Occipital lobe (tissue), 2 donors: ENCODE data around the gene CPNE5. TPM values are rescaled to one million over a fixed set of nuclear protein-coding genes. Genes with fewer than 3 reads are reported as not detected.

Source experiments
- DNase-seq: peaks from one replicate; lab custom pipeline; 2025; lab: John Stamatoyannopoulos, UW
- total RNA-seq: library from RNA; depleted of rRNA; stranded (reverse); fragments of >200 nt; gene quantifications from one replicate; pipeline ENCODE4 v1.2.3, GENCODE V29; 2014

CPNE5 gene
- total RNA-seq, 1 donor from 2014 or later, result 4.8 TPM

GRCh38 chr6:36793913-36794712 is 45.1 kb downstream of the CPNE5 start:
- DNase-seq, result peak; percentile 30

GRCh38 chr6:36793296-36793912 is 45.8 kb downstream of the CPNE5 start:
- peak; percentile 46 for DNase-seq

- DNase-seq, result no peak
Measured at GRCh38 chr6:36791521-36792135, 47.6 kb downstream of the CPNE5 start.

- no peak for DNase-seq
Measured at GRCh38 chr6:36791085-36791484, 48.2 kb downstream of the CPNE5 start.

DNA sequence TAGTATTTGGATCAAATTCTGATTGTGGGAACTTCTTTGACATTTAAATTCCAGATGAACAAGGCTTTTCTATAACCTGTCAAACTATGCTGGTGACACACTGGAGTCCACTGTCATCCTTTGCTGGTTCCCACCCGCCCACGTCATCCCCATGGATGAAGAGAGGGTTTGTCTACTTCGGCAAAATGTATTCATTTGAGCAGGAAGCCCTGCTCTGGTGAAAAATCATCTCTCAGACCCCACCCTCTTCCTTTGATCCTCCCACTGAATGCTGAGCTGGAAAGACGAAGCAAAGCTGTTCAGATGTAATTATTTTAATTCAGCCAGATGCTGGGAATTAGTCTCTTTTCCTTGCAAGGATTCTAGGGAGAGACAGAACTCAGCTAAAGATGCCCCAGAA is 50.5 kb downstream of the CPNE5 start:
- peak; percentile 33 for DNase-seq

GRCh38 chr6:36788186-36788585 is 51.1 kb downstream of the CPNE5 start:
- no peak for DNase-seq

GRCh38 chr6:36787210-36787609 is 52.0 kb downstream of the CPNE5 start:
- DNase-seq, result no peak

GRCh38 chr6:36786055-36786675 is 53.1 kb downstream of the CPNE5 start:
- DNase-seq, result no peak

GRCh38 chr6:36784376-36784636 is 54.9 kb downstream of the CPNE5 start:
- no peak for DNase-seq

DNA sequence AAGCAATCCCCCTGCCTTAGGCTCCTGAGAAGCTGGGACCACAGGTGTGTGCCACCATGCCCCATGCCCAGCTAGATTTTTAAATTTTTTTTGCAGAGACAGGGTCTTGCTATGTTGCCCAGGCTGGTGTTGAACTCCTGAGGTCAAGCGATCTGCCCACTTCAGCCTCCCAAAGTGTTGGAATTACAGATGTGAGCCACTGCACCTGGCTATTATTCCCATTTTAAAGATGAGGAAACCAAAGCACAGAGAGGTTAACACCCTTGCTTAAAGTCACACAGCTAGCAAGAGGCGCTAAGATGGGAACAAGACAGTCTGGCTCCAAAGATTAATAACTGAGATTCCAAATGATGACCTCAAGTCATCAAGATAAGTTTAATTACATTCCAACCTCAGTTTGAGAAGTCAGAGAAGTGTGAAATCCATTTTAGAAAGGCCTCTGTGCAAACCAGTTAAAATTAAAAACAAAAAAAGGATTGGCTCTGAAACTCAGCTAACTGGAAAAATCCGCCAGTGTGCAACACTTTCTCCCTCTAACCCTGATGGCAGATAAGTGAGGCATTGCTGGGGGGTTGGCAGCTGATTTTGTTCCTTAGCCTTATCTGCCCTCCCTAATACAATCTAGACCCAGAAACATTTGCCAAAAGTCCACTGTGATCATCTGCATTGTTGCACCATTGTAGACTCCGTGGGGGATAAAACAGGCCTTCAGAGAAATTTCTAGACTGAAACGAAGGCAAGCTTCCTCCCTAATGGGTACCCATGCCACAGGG is 55.5 kb downstream of the CPNE5 start:
- no peak for DNase-seq

DNA sequence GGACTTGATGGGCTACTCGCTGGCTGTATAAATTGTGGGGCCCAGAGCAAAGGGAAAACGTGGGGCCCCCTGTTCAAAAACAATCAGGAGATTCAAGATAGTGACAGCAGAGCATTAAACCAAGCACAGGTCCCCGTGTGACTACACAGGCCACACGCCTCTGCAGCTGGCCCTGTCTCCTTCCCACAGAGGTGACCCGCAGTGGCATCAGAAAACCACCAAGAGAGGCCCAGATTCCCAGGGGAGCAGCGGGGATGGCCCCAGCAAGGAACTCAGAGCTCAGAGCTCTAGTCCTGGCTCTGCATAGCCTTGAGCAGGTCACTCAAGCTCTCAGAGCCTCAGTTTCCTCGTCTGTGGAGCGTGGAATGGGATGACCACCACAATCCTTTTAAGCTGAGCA is 57.6 kb downstream of the CPNE5 start:
- DNase-seq, result no peak

GRCh38 chr6:36780442-36781177 is 58.6 kb downstream of the CPNE5 start:
- DNase-seq, result no peak

DNA sequence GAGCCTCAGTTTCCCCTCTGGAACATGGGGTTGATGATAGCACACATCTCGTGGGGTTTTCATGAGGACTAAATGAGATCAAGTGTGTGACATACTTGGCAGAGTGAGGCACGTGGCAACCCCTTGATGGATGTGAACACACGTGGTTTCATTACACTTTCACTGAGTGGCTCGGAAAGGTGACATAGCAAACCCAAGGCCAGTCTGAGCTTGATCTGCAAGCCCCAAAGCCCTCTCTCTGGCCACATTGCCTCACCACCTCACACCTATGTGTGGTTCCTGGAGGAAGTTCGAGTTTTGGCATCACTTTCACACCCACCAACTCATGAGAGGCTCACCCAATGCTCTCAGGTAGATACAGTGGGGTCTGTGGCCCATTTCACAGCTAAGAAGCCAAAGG is 60.0 kb downstream of the CPNE5 start:
- no peak for DNase-seq

DNA sequence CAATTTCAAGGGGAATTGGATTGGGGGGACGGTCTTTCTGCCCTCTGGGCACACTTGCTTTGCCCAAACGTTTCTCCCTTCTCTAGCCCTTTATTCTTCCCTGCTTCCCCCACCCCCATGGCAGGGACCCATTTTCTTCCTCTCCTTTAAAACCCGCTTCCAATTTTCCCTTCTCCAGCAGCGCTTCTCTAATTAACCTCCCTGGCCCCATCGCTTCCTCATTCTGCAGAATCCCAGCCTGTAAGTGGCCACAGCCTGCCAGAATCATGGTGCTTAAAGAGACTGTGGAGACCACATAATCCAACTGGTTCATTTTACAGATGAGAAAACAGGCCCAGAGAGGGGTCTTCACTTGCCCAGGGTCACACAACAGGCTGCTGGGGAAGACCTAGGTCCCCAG is 61.4 kb downstream of the CPNE5 start:
- no peak for DNase-seq

DNA sequence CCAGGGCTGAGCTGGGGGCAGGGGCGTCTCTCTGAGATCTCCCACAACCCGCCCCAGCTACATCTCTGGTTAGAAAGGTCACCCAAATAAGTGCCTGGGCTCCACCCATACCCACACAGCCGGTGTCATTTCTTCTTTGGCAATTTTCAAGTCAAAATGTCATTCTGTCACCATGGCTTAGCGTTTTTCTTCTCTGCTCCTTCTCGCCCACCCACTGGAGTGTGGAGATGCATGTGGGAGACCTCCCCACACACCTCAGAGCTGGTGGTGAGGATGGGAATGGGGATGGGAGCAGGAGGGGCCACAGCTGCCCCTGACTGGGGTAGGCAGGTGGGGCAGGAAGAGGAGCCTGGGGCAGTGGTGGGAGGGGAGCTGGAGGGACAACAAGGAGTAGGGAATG is 63.1 kb downstream of the CPNE5 start:
- DNase-seq, result no peak

- no peak for DNase-seq
Measured at GRCh38 chr6:36774331-36774730, 64.9 kb downstream of the CPNE5 start.

DNA sequence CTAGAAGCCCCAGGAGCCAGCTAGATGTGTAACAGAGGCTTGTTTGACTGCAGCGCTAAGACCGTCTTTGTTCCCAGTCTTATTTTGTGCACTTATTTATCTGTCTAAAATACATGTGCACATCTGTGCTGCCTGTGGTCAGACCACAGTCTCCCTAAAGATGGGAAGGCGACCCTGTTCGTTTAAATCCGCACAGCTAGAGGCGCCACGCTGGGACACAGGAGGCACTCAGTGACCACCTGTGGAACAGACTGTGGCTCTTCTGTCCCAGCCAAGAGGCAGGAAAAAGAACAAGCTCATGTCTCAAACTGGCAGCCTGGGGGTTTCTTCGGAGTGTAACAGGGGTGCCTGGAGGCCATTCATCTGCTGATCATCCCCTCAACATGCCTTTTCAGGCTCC is 66.8 kb downstream of the CPNE5 start:
- no peak for DNase-seq

GRCh38 chr6:36771145-36771544 is 68.1 kb downstream of the CPNE5 start:
- no peak for DNase-seq

DNA sequence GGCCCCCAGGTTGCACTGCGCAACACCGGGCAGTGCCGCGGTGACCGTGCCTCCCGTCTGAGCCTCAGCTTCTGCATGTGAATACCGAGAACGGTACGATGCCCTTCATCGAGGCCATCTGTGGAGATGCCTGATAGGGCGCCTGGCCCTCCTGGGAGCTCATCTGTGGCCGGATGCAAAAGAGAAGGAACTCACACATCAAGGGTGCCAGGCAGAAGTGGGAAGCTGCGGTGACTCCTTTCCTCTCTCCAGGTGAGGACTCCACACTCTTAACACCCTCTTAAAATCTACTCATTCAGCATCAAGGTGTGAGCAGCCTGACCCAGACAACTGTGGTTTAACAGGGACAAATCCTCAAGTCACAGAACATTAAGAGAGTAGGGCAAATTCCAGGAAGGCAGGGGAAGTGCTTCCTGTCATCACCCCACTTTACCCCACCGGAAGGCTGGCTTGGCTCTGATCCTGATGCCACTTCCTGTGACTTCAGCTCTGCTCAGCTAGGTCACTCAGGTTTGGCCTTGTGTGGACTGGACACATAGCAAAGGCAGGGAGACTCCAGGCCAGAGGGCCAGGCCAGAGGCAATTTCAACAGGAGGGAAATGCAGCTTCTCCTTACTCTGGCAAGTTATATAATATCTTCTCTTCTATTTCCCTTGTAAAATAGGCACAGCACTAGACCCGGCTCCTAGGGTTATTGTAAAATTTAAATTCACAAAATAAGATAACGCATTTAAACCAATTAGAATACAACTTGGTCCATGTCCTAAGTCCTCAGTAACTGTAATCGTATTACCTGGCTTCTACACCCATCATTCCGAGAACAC is 69.4 kb downstream of the CPNE5 start:
- no peak for DNase-seq

DNA sequence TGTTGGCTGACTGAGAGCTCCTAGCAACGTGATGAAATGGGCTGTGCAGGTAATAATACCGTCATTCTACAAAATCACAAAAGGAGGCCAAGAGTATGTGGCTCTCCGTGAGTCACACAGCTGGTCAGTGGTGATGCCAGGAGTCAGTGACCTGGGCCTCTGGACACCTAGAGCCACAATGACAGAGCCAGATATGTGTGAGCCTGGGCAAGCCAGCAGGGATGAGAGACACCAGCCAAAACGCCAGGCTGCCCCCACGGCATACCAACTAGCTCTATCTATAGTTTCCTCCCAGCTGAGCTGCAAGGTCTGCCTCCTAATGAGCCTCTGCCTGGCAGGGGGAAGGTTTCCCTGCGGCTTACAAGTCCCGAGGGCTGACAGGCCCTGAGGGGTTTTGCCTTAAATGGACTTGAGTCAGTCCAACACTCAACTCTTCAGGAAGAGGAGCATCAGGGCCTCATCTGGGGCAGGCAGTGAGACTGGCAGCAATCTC is 70.0 kb downstream of the CPNE5 start:
- no peak for DNase-seq
